ENCODE measurements around the gene SLC45A2.

The SLC45A2 gene

DNA sequence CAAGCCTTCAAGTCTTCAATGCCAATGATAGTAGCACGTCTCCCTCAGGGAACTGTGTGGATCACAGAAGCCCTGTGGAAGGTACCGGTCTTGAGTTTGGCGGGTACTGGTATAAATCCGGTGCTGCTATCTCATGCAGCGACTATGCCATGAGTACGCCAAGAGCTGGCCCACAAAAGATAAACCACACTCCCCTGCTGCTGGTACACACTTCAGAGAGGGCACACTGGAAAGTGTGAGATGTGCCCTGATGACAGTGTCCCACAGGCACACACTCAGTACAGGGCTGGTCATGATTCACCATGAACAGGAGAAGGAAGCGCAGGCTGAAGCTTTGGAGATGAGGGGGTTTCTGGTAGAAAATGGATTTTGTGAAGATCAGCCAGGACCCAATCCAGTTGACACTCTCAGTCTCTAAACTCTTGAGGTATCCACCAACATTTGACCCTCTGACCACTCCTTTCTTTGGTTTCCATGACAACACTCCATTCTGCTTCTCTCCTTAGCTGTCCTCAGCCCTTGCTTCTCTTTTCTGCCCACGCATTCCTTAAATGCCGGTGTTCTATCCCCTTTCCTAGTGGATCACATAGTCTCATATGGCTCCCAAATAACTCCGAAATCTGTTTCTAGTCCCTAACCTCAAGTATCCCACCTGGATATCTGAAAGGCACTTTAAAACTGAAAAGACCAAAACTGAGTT, 18.3 kb upstream of the SLC45A2 start (continued):
- TF ChIP-seq, protein P1, sequence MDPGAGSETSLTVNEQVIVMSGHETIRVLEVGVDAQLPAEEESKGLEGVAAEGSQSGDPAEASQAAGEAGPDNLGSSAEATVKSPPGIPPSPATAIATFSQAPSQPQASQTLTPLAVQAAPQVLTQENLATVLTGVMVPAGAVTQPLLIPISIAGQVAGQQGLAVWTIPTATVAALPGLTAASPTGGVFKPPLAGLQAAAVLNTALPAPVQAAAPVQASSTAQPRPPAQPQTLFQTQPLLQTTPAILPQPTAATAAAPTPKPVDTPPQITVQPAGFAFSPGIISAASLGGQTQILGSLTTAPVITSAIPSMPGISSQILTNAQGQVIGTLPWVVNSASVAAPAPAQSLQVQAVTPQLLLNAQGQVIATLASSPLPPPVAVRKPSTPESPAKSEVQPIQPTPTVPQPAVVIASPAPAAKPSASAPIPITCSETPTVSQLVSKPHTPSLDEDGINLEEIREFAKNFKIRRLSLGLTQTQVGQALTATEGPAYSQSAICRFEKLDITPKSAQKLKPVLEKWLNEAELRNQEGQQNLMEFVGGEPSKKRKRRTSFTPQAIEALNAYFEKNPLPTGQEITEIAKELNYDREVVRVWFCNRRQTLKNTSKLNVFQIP (CRISPR knock-in tag; IDR thresholded peaks at IDR 0.05; ENCODE audit: borderline replicate concordance, low read depth), result no peak
- no peak for TF ChIP-seq BACH2 (CRISPR knock-in tag; IDR thresholded peaks at IDR 0.05; ENCODE audit: borderline replicate concordance)

DNA sequence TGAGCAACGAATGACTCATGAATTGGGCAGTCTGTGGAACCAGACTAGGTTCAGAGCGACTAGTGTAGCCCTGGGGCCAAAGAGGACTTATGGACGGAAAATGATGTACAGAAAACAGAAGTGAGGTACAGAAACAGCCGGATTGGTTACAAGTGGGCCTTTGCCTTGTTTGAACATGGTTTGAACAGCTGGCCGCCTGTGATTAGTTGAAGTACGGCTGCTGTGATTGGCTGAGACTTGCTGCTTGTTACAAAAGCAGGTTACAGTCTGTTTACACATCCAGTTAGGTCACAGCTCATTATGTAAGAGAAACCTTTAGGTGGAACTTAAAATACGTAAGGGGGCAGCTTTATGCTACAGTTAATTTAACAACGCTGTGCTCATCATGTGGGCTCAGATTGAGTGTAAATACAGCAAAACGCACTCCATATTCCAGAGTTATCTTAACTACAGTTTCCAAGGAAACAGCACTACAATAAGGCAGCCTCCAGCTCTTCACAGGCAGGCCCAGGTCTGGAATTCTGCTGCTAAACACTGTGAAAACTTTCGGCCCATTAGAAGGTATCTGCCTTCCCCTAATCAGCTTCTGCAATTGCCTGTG, 16.8 kb upstream of the SLC45A2 start:
- TF ChIP-seq, protein P2, sequence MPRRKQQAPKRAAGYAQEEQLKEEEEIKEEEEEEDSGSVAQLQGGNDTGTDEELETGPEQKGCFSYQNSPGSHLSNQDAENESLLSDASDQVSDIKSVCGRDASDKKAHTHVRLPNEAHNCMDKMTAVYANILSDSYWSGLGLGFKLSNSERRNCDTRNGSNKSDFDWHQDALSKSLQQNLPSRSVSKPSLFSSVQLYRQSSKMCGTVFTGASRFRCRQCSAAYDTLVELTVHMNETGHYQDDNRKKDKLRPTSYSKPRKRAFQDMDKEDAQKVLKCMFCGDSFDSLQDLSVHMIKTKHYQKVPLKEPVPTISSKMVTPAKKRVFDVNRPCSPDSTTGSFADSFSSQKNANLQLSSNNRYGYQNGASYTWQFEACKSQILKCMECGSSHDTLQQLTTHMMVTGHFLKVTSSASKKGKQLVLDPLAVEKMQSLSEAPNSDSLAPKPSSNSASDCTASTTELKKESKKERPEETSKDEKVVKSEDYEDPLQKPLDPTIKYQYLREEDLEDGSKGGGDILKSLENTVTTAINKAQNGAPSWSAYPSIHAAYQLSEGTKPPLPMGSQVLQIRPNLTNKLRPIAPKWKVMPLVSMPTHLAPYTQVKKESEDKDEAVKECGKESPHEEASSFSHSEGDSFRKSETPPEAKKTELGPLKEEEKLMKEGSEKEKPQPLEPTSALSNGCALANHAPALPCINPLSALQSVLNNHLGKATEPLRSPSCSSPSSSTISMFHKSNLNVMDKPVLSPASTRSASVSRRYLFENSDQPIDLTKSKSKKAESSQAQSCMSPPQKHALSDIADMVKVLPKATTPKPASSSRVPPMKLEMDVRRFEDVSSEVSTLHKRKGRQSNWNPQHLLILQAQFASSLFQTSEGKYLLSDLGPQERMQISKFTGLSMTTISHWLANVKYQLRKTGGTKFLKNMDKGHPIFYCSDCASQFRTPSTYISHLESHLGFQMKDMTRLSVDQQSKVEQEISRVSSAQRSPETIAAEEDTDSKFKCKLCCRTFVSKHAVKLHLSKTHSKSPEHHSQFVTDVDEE (CRISPR knock-in tag; IDR thresholded peaks at IDR 0.05), result no peak
- TF ChIP-seq ZNF70 (CRISPR knock-in tag; IDR thresholded peaks at IDR 0.05), result no peak
- TF ChIP-seq BACH2 (CRISPR knock-in tag; IDR thresholded peaks at IDR 0.05; ENCODE audit: borderline replicate concordance), result no peak
- TF ChIP-seq, protein P3, sequence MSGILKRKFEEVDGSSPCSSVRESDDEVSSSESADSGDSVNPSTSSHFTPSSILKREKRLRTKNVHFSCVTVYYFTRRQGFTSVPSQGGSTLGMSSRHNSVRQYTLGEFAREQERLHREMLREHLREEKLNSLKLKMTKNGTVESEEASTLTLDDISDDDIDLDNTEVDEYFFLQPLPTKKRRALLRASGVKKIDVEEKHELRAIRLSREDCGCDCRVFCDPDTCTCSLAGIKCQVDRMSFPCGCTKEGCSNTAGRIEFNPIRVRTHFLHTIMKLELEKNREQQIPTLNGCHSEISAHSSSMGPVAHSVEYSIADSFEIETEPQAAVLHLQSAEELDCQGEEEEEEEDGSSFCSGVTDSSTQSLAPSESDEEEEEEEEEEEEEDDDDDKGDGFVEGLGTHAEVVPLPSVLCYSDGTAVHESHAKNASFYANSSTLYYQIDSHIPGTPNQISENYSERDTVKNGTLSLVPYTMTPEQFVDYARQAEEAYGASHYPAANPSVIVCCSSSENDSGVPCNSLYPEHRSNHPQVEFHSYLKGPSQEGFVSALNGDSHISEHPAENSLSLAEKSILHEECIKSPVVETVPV (CRISPR knock-in tag; IDR thresholded peaks at IDR 0.05), result no peak
- ATAC-seq, result no peak

DNA sequence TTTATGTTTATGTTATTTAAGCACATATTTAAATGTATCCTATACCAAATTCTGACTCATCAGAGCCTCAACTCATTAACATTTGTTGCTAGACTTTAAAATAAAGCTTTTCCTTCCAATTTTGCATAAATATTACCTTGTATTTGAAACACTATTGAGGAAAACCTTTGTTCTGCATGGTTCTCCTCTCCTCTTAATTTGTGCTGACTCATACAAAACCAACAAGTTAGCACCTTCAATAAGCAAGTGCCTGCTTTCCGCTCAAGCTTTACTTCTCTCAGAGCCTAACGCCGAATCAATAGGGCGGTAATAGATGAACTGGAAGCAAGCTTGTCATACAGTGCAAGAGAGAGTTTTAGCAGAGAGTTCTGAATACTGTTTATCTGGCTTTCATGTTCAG, 15.5 kb upstream of the SLC45A2 start:
- TF ChIP-seq, protein P3 (CRISPR knock-in tag; IDR thresholded peaks at IDR 0.05), result no peak
- TF ChIP-seq ZFP30 (CRISPR knock-in tag; IDR thresholded peaks at IDR 0.05) (no peak), ISL1 (CRISPR knock-in tag; IDR thresholded peaks at IDR 0.05) (no peak), GLIS3 (CRISPR knock-in tag; IDR thresholded peaks at IDR 0.05) (no peak), ZNF565 (CRISPR knock-in tag; conservative IDR thresholded peaks at IDR 0.05; ENCODE audit: low read depth) (no peak), OSR1 (CRISPR knock-in tag; IDR thresholded peaks at IDR 0.05) (no peak)
- TF ChIP-seq, protein P1 (CRISPR knock-in tag; IDR thresholded peaks at IDR 0.05; ENCODE audit: borderline replicate concordance, low read depth), result no peak
- no peak for ATAC-seq

DNA sequence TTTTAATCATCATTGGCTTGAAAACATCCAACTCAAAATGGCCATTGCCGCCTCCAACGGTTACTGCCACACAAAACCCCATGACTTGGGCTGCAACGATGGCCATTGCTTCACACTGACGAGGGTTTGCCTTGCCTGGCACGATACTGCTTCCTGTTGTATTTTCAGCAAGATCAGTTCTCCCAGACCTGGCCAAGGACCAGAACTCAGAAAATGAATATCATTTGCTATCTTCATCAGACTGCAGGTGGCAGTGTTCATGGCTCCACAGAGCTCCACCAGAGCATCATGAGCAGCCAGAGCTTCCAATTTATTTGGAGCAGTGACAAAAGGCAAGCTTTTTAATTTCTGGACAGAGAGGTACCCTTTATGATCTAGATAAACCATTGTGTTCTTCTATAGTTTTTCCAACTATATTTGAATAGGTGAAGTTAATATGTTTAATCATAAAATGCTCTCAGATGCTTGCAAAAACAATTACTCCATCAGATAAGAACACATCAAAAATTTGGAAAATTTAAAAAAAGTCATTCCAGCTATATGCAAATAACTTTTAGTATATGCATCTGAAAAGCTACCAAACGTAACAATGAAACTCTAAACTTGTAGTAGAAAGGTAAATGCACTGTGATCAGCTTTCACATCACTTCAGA, 13.0 kb upstream of the SLC45A2 start:
- TF ChIP-seq ZFP3 (CRISPR knock-in tag; IDR thresholded peaks at IDR 0.05), result no peak
- no peak for TF ChIP-seq ZNF70 (CRISPR knock-in tag; IDR thresholded peaks at IDR 0.05)
- no peak for TF ChIP-seq SNAI2 (CRISPR knock-in tag; IDR thresholded peaks at IDR 0.05)
- TF ChIP-seq ZNF565 (CRISPR knock-in tag; conservative IDR thresholded peaks at IDR 0.05; ENCODE audit: low read depth), result no peak
- TF ChIP-seq ZC3H10 (CRISPR knock-in tag; IDR thresholded peaks at IDR 0.05), result no peak
- no peak for TF ChIP-seq ARNTL (CRISPR knock-in tag; IDR thresholded peaks at IDR 0.05; ENCODE audit: borderline replicate concordance, low read depth)
- no peak for TF ChIP-seq ISL1 (CRISPR knock-in tag; IDR thresholded peaks at IDR 0.05)
- no peak for TF ChIP-seq ZFP30 (CRISPR knock-in tag; IDR thresholded peaks at IDR 0.05)
- peak; percentile 94 for ATAC-seq

All from SK-N-SH treated with all-trans-retinoic acid at 6 μM for 48 hours (cell line).